ENCODE measurements around the gene KRT81.

Gene KRT81

DNA sequence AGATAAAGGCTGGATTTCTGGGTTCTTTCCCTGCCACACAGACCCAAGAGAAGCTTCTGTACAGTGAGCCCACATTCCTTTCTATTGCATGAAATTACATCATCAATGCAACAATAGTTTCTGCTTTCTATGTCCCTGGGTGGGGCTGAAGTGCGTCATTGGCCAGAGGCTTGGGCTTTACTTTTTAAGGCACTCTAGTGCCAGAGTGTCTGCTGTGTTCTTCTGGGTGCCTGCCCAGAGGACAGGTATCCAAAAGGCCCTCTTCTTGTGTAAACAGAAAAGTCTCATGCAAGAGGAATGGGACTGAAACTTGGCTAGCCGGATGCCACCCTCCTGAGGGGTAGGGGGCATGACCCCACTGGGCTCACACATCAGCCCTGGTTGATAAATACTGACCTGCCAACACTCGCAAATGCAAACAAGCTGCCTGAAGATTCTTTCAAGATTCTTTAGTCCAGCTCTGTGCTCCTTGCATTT, 11.0 kb downstream of the KRT81 start:
- no peak overlapping the region for H3K9ac ChIP-seq
- no peaks in the 10 kb centered on the region for H3K79me2 ChIP-seq (ENCODE audit: insufficient read depth, low read depth)
- no peak overlapping the region for H3K27ac ChIP-seq
- H3K4me2 ChIP-seq = peak overlapping the region; percentile 38
- no peaks in the 10 kb centered on the region for H3K27me3 ChIP-seq (ENCODE audit: insufficient read depth, low read depth)
- H2AFZ ChIP-seq (ENCODE audit: low read depth) = no peak overlapping the region
- no peaks in the 10 kb centered on the region for H4K20me1 ChIP-seq (ENCODE audit: insufficient read depth)
- peaks cover 34% of the 10 kb centered on the region for H3K4me1 ChIP-seq (ENCODE audit: low read depth, poor library complexity, severe bottlenecking)
- no peak overlapping the region for H3K4me3 ChIP-seq (IDR thresholded peaks at IDR 0.05; ENCODE audit: insufficient read depth, low read depth, low read length)
- TF ChIP-seq, protein P1, sequence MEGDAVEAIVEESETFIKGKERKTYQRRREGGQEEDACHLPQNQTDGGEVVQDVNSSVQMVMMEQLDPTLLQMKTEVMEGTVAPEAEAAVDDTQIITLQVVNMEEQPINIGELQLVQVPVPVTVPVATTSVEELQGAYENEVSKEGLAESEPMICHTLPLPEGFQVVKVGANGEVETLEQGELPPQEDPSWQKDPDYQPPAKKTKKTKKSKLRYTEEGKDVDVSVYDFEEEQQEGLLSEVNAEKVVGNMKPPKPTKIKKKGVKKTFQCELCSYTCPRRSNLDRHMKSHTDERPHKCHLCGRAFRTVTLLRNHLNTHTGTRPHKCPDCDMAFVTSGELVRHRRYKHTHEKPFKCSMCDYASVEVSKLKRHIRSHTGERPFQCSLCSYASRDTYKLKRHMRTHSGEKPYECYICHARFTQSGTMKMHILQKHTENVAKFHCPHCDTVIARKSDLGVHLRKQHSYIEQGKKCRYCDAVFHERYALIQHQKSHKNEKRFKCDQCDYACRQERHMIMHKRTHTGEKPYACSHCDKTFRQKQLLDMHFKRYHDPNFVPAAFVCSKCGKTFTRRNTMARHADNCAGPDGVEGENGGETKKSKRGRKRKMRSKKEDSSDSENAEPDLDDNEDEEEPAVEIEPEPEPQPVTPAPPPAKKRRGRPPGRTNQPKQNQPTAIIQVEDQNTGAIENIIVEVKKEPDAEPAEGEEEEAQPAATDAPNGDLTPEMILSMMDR (conservative IDR thresholded peaks at IDR 0.05; ENCODE audit: low read depth, low read length) = no peak
- no peaks in the 10 kb centered on the region for H3K36me3 ChIP-seq (ENCODE audit: insufficient read depth)

DNA sequence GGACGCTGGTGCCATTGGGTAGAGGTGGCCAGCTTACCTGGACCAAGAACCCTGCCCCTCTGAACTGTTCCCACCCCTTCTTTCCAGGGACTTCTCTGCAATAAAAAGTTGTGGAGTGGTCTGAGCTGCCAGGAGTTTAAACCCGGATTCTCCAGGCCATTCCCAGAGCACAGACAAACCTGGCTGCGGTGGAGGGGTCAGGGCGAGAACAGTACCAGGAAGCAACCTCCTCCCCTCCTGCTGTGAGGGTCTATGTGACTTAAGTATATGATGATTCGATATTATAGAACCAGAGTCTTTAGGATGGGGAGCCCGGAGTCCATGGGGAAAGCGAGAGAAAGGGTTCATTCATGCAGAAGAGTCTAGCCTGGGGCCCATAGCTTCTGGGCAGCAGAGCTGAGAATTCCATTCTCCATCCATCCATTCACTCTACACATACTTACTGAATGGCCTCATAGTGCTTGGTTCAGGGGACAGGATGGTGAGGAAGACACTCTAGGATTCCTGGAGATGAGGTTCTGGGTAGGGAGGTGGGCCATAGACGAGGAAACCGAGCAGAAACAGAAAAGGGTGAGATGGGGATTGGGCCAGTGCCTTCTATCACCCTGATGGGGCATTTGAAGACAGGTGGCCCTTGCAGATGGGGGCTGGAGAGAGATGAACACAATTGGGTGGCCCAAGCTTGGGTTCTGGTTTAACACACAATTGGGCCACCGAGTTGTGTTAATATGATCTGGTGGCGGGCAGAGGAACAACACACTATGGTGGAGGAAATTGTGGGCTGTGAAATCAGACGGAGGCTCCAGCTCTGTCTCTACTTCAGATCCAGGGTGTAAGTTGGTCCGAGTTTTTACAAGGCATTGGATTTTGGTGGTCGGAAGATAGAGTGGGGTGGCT, 11.7 kb downstream of the KRT81 start:
- H3K27me3 ChIP-seq (ENCODE audit: insufficient read depth, low read depth) = no peaks in the 10 kb centered on the region
- peak overlapping the region; percentile 62; the same call in 1 of the 2 replicates for H2AFZ ChIP-seq (ENCODE audit: low read depth)
- no peak overlapping the region for H3K9ac ChIP-seq
- H3K4me3 ChIP-seq (IDR thresholded peaks at IDR 0.05; ENCODE audit: insufficient read depth, low read depth, low read length) = no peak overlapping the region
- H3K4me2 ChIP-seq = peak overlapping the region; percentile 38
- no peak overlapping the region for H3K27ac ChIP-seq
- H3K4me1 ChIP-seq (ENCODE audit: low read depth, poor library complexity, severe bottlenecking) = peaks cover 34% of the 10 kb centered on the region
- H3K79me2 ChIP-seq (ENCODE audit: insufficient read depth, low read depth) = no peaks in the 10 kb centered on the region
- H4K20me1 ChIP-seq (ENCODE audit: insufficient read depth) = no peaks in the 10 kb centered on the region
- H3K36me3 ChIP-seq (ENCODE audit: insufficient read depth) = no peaks in the 10 kb centered on the region
- TF ChIP-seq, protein P1 (conservative IDR thresholded peaks at IDR 0.05; ENCODE audit: low read depth, low read length) = no peak; the same call in 1 of the 2 replicates

DNA sequence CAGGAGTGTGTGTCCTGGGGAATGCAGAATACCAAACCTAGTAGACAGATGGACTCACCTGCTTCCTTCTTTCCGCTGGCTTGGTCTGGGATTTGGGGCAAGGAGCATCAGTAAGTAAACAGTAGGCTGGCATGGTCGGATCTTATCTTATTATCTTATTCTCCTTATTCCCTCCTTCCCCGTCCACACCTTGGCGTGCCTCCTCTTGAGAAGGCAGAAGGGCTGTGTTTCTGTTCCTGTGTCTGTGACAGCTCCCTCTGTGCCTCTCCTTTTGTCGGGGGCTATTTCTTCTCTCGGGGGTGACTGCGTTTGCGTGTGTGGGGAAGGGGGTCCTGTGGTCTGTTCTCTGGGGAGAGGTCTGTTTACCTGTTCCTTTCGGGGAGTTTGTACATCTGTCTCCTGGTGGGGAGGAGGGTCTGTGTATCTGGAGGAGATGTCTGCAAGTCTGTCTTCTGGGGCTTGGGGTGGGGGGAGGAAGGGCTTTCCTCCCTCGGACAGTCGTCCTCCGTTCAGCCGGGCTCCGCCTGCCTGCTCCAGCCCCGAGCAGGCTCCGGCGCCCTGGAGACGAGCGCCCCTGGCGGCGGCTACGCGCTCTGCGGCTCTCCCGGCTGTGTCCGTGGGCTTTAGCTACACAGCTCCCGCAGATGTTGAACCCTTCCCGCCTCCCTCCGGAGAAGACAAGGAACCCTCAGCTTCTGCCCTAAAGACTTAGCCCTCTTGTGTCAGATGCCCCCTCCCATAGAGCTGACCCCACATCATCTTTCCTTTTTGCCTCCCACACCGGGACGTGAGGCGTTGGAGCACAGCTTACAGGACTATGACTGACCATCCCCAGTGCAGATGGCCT, 12.5 kb downstream of the KRT81 start:
- TF ChIP-seq, protein P1 (conservative IDR thresholded peaks at IDR 0.05; ENCODE audit: low read depth, low read length) = peak; percentile 95

DNA sequence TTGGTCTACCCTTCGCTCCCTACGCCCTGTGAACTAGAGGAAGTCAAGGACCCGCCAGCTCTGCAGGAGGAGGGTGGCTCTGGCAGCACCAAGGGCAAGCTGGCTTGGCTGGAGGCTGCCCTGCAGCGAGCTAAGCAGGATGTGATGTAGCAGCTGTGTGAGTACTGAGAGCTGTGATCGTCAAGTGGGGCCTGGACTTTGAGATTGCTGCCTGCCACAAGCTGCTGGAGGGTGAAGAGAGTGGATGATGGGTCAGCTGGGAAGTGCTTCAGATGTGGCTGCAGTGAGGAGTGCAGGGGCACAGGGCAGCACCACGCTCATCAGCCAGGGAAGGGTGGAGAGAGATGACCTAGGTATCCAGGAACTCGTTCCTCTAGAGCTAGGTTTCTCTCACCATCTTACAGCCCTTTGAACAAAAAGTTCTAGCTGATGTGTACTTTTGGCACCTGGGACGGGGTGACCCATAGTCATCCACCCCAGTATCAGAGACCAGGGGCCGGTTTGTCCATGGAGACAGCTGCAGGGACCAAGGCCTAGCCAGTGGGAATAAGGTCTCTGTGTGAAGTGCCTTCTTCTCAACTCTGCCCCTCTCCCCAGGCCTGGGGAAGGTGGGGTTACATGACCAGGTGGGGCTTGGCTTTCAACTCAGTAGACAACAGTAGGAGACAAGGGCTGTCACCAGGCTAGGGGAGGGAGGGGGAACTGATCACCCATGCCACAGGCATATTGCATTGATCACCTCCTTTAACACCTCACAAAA, 13.7 kb downstream of the KRT81 start:
- Histone ChIP-seq H3K9ac (no peak overlapping the region), H4K20me1 (ENCODE audit: insufficient read depth) (no peaks in the 10 kb centered on the region), H3K27me3 (ENCODE audit: insufficient read depth, low read depth) (no peaks in the 10 kb centered on the region), H3K4me1 (ENCODE audit: low read depth, poor library complexity, severe bottlenecking) (peaks cover 34% of the 10 kb centered on the region), H3K4me3 (IDR thresholded peaks at IDR 0.05; ENCODE audit: insufficient read depth, low read depth, low read length) (no peak overlapping the region), H3K27ac (no peak overlapping the region), H3K79me2 (ENCODE audit: insufficient read depth, low read depth) (no peaks in the 10 kb centered on the region), H2AFZ (ENCODE audit: low read depth) (no peak overlapping the region), H3K4me2 (no peak overlapping the region), H3K36me3 (ENCODE audit: insufficient read depth) (no peaks in the 10 kb centered on the region; the same call in 1 of the 2 replicates)
- TF ChIP-seq, protein P1 (conservative IDR thresholded peaks at IDR 0.05; ENCODE audit: low read depth, low read length) = no peak

More for the DNA sequence above, 12.5 kb downstream of the KRT81 start:
- Histone ChIP-seq H4K20me1 (ENCODE audit: insufficient read depth) (no peaks in the 10 kb centered on the region), H3K79me2 (ENCODE audit: insufficient read depth, low read depth) (no peaks in the 10 kb centered on the region), H3K4me1 (ENCODE audit: low read depth, poor library complexity, severe bottlenecking) (peaks cover 34% of the 10 kb centered on the region), H3K27me3 (ENCODE audit: insufficient read depth, low read depth) (no peaks in the 10 kb centered on the region), H3K4me3 (IDR thresholded peaks at IDR 0.05; ENCODE audit: insufficient read depth, low read depth, low read length) (no peak overlapping the region), H3K9ac (no peak overlapping the region), H3K36me3 (ENCODE audit: insufficient read depth) (no peaks in the 10 kb centered on the region), H2AFZ (ENCODE audit: low read depth) (peak overlapping the region; percentile 62; the same call in 1 of the 2 replicates), H3K4me2 (peak overlapping the region; percentile 24), H3K27ac (no peak overlapping the region)

Data from KMS-11 (cell line).